Neural progenitor cell (in vitro differentiated cells): Measurements from ENCODE around the gene IGLON5. TPM values are rescaled to one million over a fixed set of nuclear protein-coding genes. Genes with fewer than 3 reads are reported as not detected.

Experiments
- DNase-seq: peaks from one replicate; pipeline ENCODE4 v3.0.0-alpha.2; 2016; ENCODE audit warnings: low spot score
- H2AFZ ChIP-seq: fragments of 200-600 bp; sonication (generic); replicated peaks from 2 replicates; pipeline ENCODE4 v1.6.1; 2016; ENCODE audit warnings: antibody characterized with exemption
- H3F3A ChIP-seq: fragments of 200-600 bp; sonication (generic); 2 replicates; pipeline ENCODE4 v1.6.1; 2016; ENCODE audit warnings: antibody characterized with exemption, low read depth
- H3K27ac ChIP-seq: fragments of 200-600 bp; sonication (generic); 2 replicates; pipeline ENCODE4 v1.5.1; 2016; ENCODE audit warnings: mild to moderate bottlenecking
- H3K27me3 ChIP-seq: fragments of 200-600 bp; sonication (generic); 2 replicates; pipeline ENCODE4 v1.6.1; 2016; ENCODE audit warnings: mild to moderate bottlenecking, moderate library complexity
- H3K36me3 ChIP-seq: fragments of 200-600 bp; sonication (generic); 2 replicates; pipeline ENCODE4 v1.5.1; 2016
- H3K4me1 ChIP-seq: fragments of 200-600 bp; sonication (generic); 2 replicates; pipeline ENCODE4 v1.6.1; 2016; ENCODE audit warnings: mixed run types
- H3K4me2 ChIP-seq: fragments of 200-600 bp; sonication (generic); 2 replicates; pipeline ENCODE4 v1.6.1; 2016
- H3K4me3 ChIP-seq: fragments of 200-600 bp; sonication (generic); 2 replicates; pipeline ENCODE4 v1.5.1; 2016
- H3K79me2 ChIP-seq: fragments of 200-600 bp; sonication (generic); 2 replicates; pipeline ENCODE4 v1.6.1; 2016; ENCODE audit warnings: low read depth
- H3K9ac ChIP-seq: fragments of 200-600 bp; sonication (generic); 2 replicates; pipeline ENCODE4 v1.6.1; 2016
- H3K9me3 ChIP-seq: fragments of 200-600 bp; sonication (generic); 2 replicates; pipeline ENCODE4 v1.5.1; 2016; ENCODE audit warnings: low read depth
- H4K20me1 ChIP-seq: fragments of 200-600 bp; sonication (generic); 2 replicates; pipeline ENCODE4 v1.6.1; 2016; ENCODE audit warnings: low read depth
- H3K27ac Mint-ChIP-seq: 3 replicates; pipeline ENCODE4 v1.8.0; 2021; ENCODE audit warnings: mixed read lengths
- H3K27me3 Mint-ChIP-seq: 2 replicates; pipeline ENCODE4 v1.8.0; 2022; ENCODE audit warnings: low read depth, mild to moderate bottlenecking, inconsistent platforms, moderate library complexity, mixed read lengths; ENCODE audit not compliant: insufficient read depth
- H3K36me3 Mint-ChIP-seq: 3 replicates; pipeline ENCODE4 v1.8.0; 2021; ENCODE audit warnings: mixed read lengths
- H3K4me1 Mint-ChIP-seq: 3 replicates; pipeline ENCODE4 v1.8.0; 2021; ENCODE audit warnings: mixed read lengths
- H3K4me3 Mint-ChIP-seq: 3 replicates; pipeline ENCODE4 v1.8.0; 2021; ENCODE audit warnings: mild to moderate bottlenecking, moderate library complexity, mixed read lengths
- H3K9me3 Mint-ChIP-seq: 3 replicates; pipeline ENCODE4 v1.8.0; 2020; ENCODE audit warnings: mixed read lengths
- CTCF ChIP-seq: fragments of 200-600 bp; sonication (generic); IDR thresholded peaks from 2 replicates; pipeline ENCODE4 v1.5.1; 2017; ENCODE audit warnings: antibody characterized with exemption, mild to moderate bottlenecking
- EZH2 ChIP-seq: fragments of 200-600 bp; sonication (generic); IDR thresholded peaks from 2 replicates; pipeline ENCODE4 v1.6.1; 2017; ENCODE audit warnings: antibody characterized with exemption, mild to moderate bottlenecking, moderate library complexity
- EZH2phosphoT487 ChIP-seq: fragments of 200-600 bp; sonication (generic); IDR thresholded peaks from 2 replicates; pipeline ENCODE4 v1.6.1; 2017; ENCODE audit warnings: antibody characterized with exemption
- total RNA-seq: library from RNA; depleted of rRNA; stranded (reverse); fragments of >200 nt; gene quantifications from 2 replicates; pipeline ENCODE4 v1.2.3, GENCODE V29; 2015; ENCODE audit warnings: low replicate concordance

IGLON5 gene
- total RNA-seq, 1 donor from 2014 or later = 5.4 TPM

- H3K4me2 ChIP-seq = no peak overlapping the region
- no peak for TF ChIP-seq EZH2phosphoT487
- no peak for TF ChIP-seq EZH2
- TF ChIP-seq CTCF = no peak
- no peak overlapping the region for H3K27ac Mint-ChIP-seq
Observed at GRCh38 chr19:51337141-51337860, 25.9 kb downstream of the IGLON5 start.

GRCh38 chr19:51337861-51338562, 26.6 kb downstream of the IGLON5 start:
- Histone ChIP-seq H2AFZ (no peak overlapping the region), H3K27me3 (peaks cover 24% of the 10 kb centered on the region), H3K79me2 (no peaks in the 10 kb centered on the region), H3K9me3 (no peaks in the 10 kb centered on the region), H3K4me3 (peak overlapping the region; percentile 85), H3K9ac (no peak overlapping the region), H3K4me2 (peak overlapping the region; percentile 74), H4K20me1 (no peaks in the 10 kb centered on the region), H3K4me1 (peaks cover 4% of the 10 kb centered on the region), H3F3A (peaks cover 6% of the 10 kb centered on the region), H3K36me3 (no peaks in the 10 kb centered on the region), H3K27ac (no peak overlapping the region)
- H3K4me3 Mint-ChIP-seq = peak overlapping the region; percentile 93
- H3K36me3 Mint-ChIP-seq = no peaks in the 10 kb centered on the region
- DNase-seq = no peak
- TF ChIP-seq CTCF = no peak
- TF ChIP-seq EZH2 = no peak
- no peak for TF ChIP-seq EZH2phosphoT487
- no peak overlapping the region for H3K27ac Mint-ChIP-seq
- H3K4me1 Mint-ChIP-seq = peaks cover 8% of the 10 kb centered on the region
- H3K9me3 Mint-ChIP-seq = no peaks in the 10 kb centered on the region
- H3K27me3 Mint-ChIP-seq = peaks cover 3% of the 10 kb centered on the region

More at GRCh38 chr19:51337141-51337860, 25.9 kb downstream of the IGLON5 start:
- Mint-ChIP-seq H3K27me3 (no peaks in the 10 kb centered on the region), H3K4me3 (peak overlapping the region; percentile 67), H3K36me3 (no peaks in the 10 kb centered on the region), H3K4me1 (peaks cover 8% of the 10 kb centered on the region), H3K9me3 (no peaks in the 10 kb centered on the region)
- H2AFZ ChIP-seq = no peak overlapping the region
- no peaks in the 10 kb centered on the region for H4K20me1 ChIP-seq
- no peak overlapping the region for H3K27ac ChIP-seq
- H3F3A ChIP-seq = peaks cover 6% of the 10 kb centered on the region
- H3K79me2 ChIP-seq = no peaks in the 10 kb centered on the region
- H3K36me3 ChIP-seq = no peaks in the 10 kb centered on the region
- DNase-seq = no peak
- H3K27me3 ChIP-seq = peaks cover 23% of the 10 kb centered on the region
- H3K9ac ChIP-seq = no peak overlapping the region
- H3K4me1 ChIP-seq = peaks cover 4% of the 10 kb centered on the region
- H3K4me3 ChIP-seq = no peak overlapping the region
- no peaks in the 10 kb centered on the region for H3K9me3 ChIP-seq

- no peaks in the 10 kb centered on the region for H3K79me2 ChIP-seq
- H2AFZ ChIP-seq = peak overlapping the region; percentile 92
- H3K4me1 ChIP-seq = peaks cover 4% of the 10 kb centered on the region
- no peaks in the 10 kb centered on the region for H3K36me3 ChIP-seq
- Mint-ChIP-seq H3K27me3 (peaks cover 3% of the 10 kb centered on the region), H3K36me3 (no peaks in the 10 kb centered on the region), H3K4me3 (peak overlapping the region; percentile 93), H3K4me1 (peaks cover 8% of the 10 kb centered on the region), H3K9me3 (no peaks in the 10 kb centered on the region), H3K27ac (peak overlapping the region; percentile 17)
- no peak overlapping the region for H3K9ac ChIP-seq
- H3K4me3 ChIP-seq = peak overlapping the region; percentile 85
- peak; percentile 92 for TF ChIP-seq CTCF
- TF ChIP-seq EZH2phosphoT487 = no peak
- no peak for TF ChIP-seq EZH2
- no peaks in the 10 kb centered on the region for H3K9me3 ChIP-seq
- H3K27ac ChIP-seq = no peak overlapping the region
- no peaks in the 10 kb centered on the region for H4K20me1 ChIP-seq
- H3F3A ChIP-seq = peaks cover 6% of the 10 kb centered on the region
- H3K4me2 ChIP-seq = peak overlapping the region; percentile 74
- peak; percentile 94 for DNase-seq
- peaks cover 24% of the 10 kb centered on the region for H3K27me3 ChIP-seq
Observed at GRCh38 chr19:51338563-51339312, 27.3 kb downstream of the IGLON5 start.
